ENCODE results near the gene CXCL12.

- TF ChIP-seq CTCF (IDR thresholded peaks at IDR 0.05; ENCODE audit: extremely low read depth in 1 of 2, insufficient read depth in 1 of 2, low read depth in 1 of 2, low read length in 2 of 2), result no peak
- no peak for TF ChIP-seq EZH2 (IDR thresholded peaks at IDR 0.05; ENCODE audit: borderline replicate concordance, low read depth, low read length, severe bottlenecking)
- no peak for TF ChIP-seq POLR2A (IDR thresholded peaks at IDR 0.05; ENCODE audit: low read depth, low read length)
- TF ChIP-seq POLR2AphosphoS5 (IDR thresholded peaks at IDR 0.05; ENCODE audit: insufficient read depth, low read depth, low read length), result no peak
Measured at GRCh38 chr10:44389556-44389955, 4.7 kb upstream of the CXCL12 start.

Data from endothelial cell of umbilical vein (primary cell).